IMR-90 (cell line): ENCODE results near the gene ZBTB45. TPM values are rescaled to one million over a fixed set of nuclear protein-coding genes. Genes with fewer than 3 reads are reported as not detected.

Experiments
- ATAC-seq: fragments of 200-7000 bp; cut with Tn5 transposase; 2 replicates; pipeline ENCODE4 v1.9.1; 2020; ENCODE audit warnings: low read depth, mild to moderate bottlenecking, moderate library complexity
- BruUV-seq: library from RNA; stranded (reverse); fragments of 400-500 nt; replicated peaks from 2 replicates; lab custom pipeline; 2021; lab: Mats Ljungman, UMichigan
- CTCF ChIA-PET: fragments of 300-600 bp; formaldehyde crosslinking; extraction: SDS; loops from one replicate; lab custom pipeline; 2021; ENCODE audit warnings: antibody characterized with exemption; lab: Yijun Ruan, JAX
- POLR2A ChIA-PET: fragments of 300-600 bp; sonication (Branson Sonifier 250); formaldehyde crosslinking; loops from one replicate; lab custom pipeline; 2022; ENCODE audit warnings: antibody characterized with exemption; ENCODE audit not compliant: unreplicated experiment; lab: Charles Lee
- DNase-seq: peaks from one replicate; pipeline ENCODE4 v3.0.0; 2013
- H2AFZ ChIP-seq: replicated peaks from 2 replicates; pipeline ENCODE3; 2013; ENCODE audit warnings: low read length, mild to moderate bottlenecking; ENCODE audit not compliant: poor library complexity
- H2AK5ac ChIP-seq: 2 replicates; pipeline ENCODE4 v1.6.1; 2013; ENCODE audit warnings: low read depth, low read length, inconsistent platforms
- H2AK9ac ChIP-seq: replicated peaks from 2 replicates; pipeline ENCODE3; 2013; ENCODE audit warnings: mild to moderate bottlenecking, low read depth, low read length, moderate library complexity; ENCODE audit not compliant: poor library complexity
- H2BK120ac ChIP-seq: 2 replicates; pipeline ENCODE4 v1.6.1; 2013; ENCODE audit warnings: low read depth, low read length, inconsistent platforms
- H2BK15ac ChIP-seq: 3 replicates; pipeline ENCODE4 v1.6.1; 2013; ENCODE audit warnings: low read depth, low read length, inconsistent platforms
- H2BK20ac ChIP-seq: 2 replicates; pipeline ENCODE4 v1.6.1; 2013; ENCODE audit warnings: low read depth, mild to moderate bottlenecking, inconsistent platforms, low read length, moderate library complexity
- H2BK5ac ChIP-seq: 2 replicates; pipeline ENCODE4 v1.6.1; 2013; ENCODE audit warnings: mild to moderate bottlenecking, low read depth, low read length, inconsistent platforms; ENCODE audit not compliant: poor library complexity, severe bottlenecking
- H3K14ac ChIP-seq: replicated peaks from 2 replicates; pipeline ENCODE4 v1.6.1; 2013; ENCODE audit warnings: low read depth, low read length, inconsistent platforms
- H3K18ac ChIP-seq: 2 replicates; pipeline ENCODE4 v1.6.1; 2013; ENCODE audit warnings: low read depth, low read length, control low read depth
- H3K23ac ChIP-seq: 2 replicates; pipeline ENCODE4 v1.6.1; 2013; ENCODE audit warnings: low read depth, low read length, inconsistent platforms
- H3K27ac ChIP-seq: 2 replicates; pipeline ENCODE4 v1.5.1; 2013; ENCODE audit warnings: mild to moderate bottlenecking, control low read depth, low read length; ENCODE audit not compliant: insufficient read depth
- H3K27me3 ChIP-seq: 2 replicates; pipeline ENCODE4 v1.6.1; 2013; ENCODE audit warnings: low read length; ENCODE audit not compliant: control insufficient read depth, insufficient read depth
- H3K36me3 ChIP-seq: 2 replicates; pipeline ENCODE4 v1.6.1; 2013; ENCODE audit warnings: low read length, mixed read lengths; ENCODE audit not compliant: control insufficient read depth, insufficient read depth
- H3K4ac ChIP-seq: 2 replicates; pipeline ENCODE4 v1.6.1; 2013; ENCODE audit warnings: low read depth, low read length, inconsistent platforms
- H3K4me1 ChIP-seq: 2 replicates; pipeline ENCODE4 v1.6.1; 2013; ENCODE audit warnings: low read length, mixed read lengths; ENCODE audit not compliant: control insufficient read depth, insufficient read depth
- H3K4me2 ChIP-seq: 2 replicates; pipeline ENCODE4 v1.6.1; 2013; ENCODE audit warnings: low read depth, mild to moderate bottlenecking, control low read depth, low read length, moderate library complexity
- H3K4me3 ChIP-seq: 2 replicates; pipeline ENCODE4 v1.5.1; 2013; ENCODE audit warnings: low read depth, mild to moderate bottlenecking, control low read depth, low read length, moderate library complexity; ENCODE audit not compliant: insufficient read depth
- H3K56ac ChIP-seq: 2 replicates; pipeline ENCODE4 v1.6.1; 2013; ENCODE audit warnings: low read length, inconsistent platforms; ENCODE audit not compliant: insufficient read depth; ENCODE audit errors: extremely low read depth
- H3K79me1 ChIP-seq, 2 experiments: 2 replicates each; pipeline ENCODE4 v1.6.1; 2013; ENCODE audit warnings: low read length in 2 of 2, inconsistent platforms in 1 of 2, low read depth in 1 of 2
- H3K9ac ChIP-seq: 2 replicates; pipeline ENCODE4 v1.6.1; 2013; ENCODE audit warnings: low read depth, low read length, control low read depth
- H3K9me1 ChIP-seq: 2 replicates; pipeline ENCODE4 v1.6.1; 2013; ENCODE audit warnings: low read length, inconsistent platforms; ENCODE audit not compliant: insufficient read depth
- H3K9me3 ChIP-seq: 2 replicates; pipeline ENCODE4 v1.6.1; 2013; ENCODE audit warnings: low read length; ENCODE audit not compliant: control insufficient read depth, insufficient read depth
- H4K20me1 ChIP-seq: 2 replicates; pipeline ENCODE4 v1.6.1; 2013; ENCODE audit warnings: low read length, inconsistent platforms; ENCODE audit not compliant: insufficient read depth
- H4K5ac ChIP-seq: 2 replicates; pipeline ENCODE4 v1.6.1; 2013; ENCODE audit warnings: mild to moderate bottlenecking, low read depth, low read length, control low read depth
- H4K8ac ChIP-seq, 2 experiments: 2 replicates each; pipeline ENCODE4 v1.6.1; 2013; ENCODE audit warnings: low read depth in 2 of 2, low read length in 2 of 2, control low read depth in 1 of 2, inconsistent platforms in 1 of 2
- H4K91ac ChIP-seq: 2 replicates; pipeline ENCODE4 v1.6.1; 2013; ENCODE audit warnings: low read depth, low read length, inconsistent platforms; ENCODE audit not compliant: insufficient read depth
- BHLHE40 ChIP-seq: fragments of 150-350 bp; IDR thresholded peaks from 2 replicates; pipeline ENCODE4 v1.6.1; 2016; ENCODE audit warnings: mild to moderate bottlenecking, low read depth, low read length
- CEBPB ChIP-seq: IDR thresholded peaks from 2 replicates; pipeline ENCODE4 v1.6.1; 2012; ENCODE audit warnings: low read depth, low read length, improper control_type of control experiment
- CHD1 ChIP-seq: IDR thresholded peaks from 2 replicates; pipeline ENCODE4 v1.6.1; 2012; ENCODE audit warnings: low read depth, low read length, improper control_type of control experiment
- CTCF ChIP-seq: conservative IDR thresholded peaks from 2 replicates; pipeline ENCODE4 v1.5.1; 2012; ENCODE audit warnings: mild to moderate bottlenecking, low read depth, low read length, improper control_type of control experiment
- FOS ChIP-seq: fragments of 150-350 bp; IDR thresholded peaks from 2 replicates; pipeline ENCODE4 v1.6.1; 2016; ENCODE audit warnings: low read depth, low read length
- MAFK ChIP-seq: IDR thresholded peaks from 2 replicates; pipeline ENCODE4 v1.6.1; 2012; ENCODE audit warnings: low read depth, low read length, improper control_type of control experiment
- MAZ ChIP-seq: IDR thresholded peaks from 2 replicates; pipeline ENCODE4 v1.6.1; 2012; ENCODE audit warnings: low read depth, mild to moderate bottlenecking, low read length, improper control_type of control experiment, moderate library complexity, borderline replicate concordance
- MXI1 ChIP-seq: IDR thresholded peaks from 2 replicates; pipeline ENCODE4 v1.6.1; 2012; ENCODE audit warnings: low read depth, mild to moderate bottlenecking, low read length, moderate library complexity, borderline replicate concordance
- NFE2L2 ChIP-seq: fragments of 150-350 bp; IDR thresholded peaks from 2 replicates; pipeline ENCODE4 v1.6.1; 2016; ENCODE audit warnings: low read depth, mild to moderate bottlenecking, low read length
- POLR2A ChIP-seq: IDR thresholded peaks from 2 replicates; pipeline ENCODE4 v1.6.1; 2012; ENCODE audit warnings: mild to moderate bottlenecking, low read depth, low read length
- RAD21 ChIP-seq: IDR thresholded peaks from 2 replicates; pipeline ENCODE4 v1.6.1; 2012; ENCODE audit warnings: low read length, improper control_type of control experiment
- RCOR1 ChIP-seq: IDR thresholded peaks from 2 replicates; pipeline ENCODE4 v1.6.1; 2012; ENCODE audit warnings: mild to moderate bottlenecking, low read length, improper control_type of control experiment; ENCODE audit not compliant: insufficient replicate concordance
- RFX5 ChIP-seq: IDR thresholded peaks from 2 replicates; pipeline ENCODE4 v1.8.0; 2012; ENCODE audit warnings: low read depth, mild to moderate bottlenecking, low read length, moderate library complexity
- SMC3 ChIP-seq: fragments of 150-350 bp; IDR thresholded peaks from 2 replicates; pipeline ENCODE4 v1.6.1; 2016; ENCODE audit warnings: low read depth, mild to moderate bottlenecking, antibody characterized with exemption, low read length, moderate library complexity
- WGBS, 2 experiments: methylation state at CpG; one replicate each; pipeline versions ENCODE4 v1.1.5 to v1.1.7; 2013; ENCODE audit warnings: missing lambda C conversion rate in 2 of 2; ENCODE audit not compliant: insufficient read length in 1 of 2; ENCODE audit errors: extremely low coverage in 2 of 2; 5-methylcytosine and 5-hydroxymethylcytosine counted together
- dilution Hi-C: fragments of 300-500 bp; cut with HindIII; formaldehyde crosslinking; loops from one replicate; pipeline ENCODE4 v1.14.3; 2018; ENCODE audit warnings: low sequenced_read_pairs; ENCODE audit not compliant: unreplicated experiment
- in situ Hi-C: fragments of 300-500 bp; cut with MboI; formaldehyde crosslinking; loops from 3 replicates; pipeline ENCODE4 v1.14.3; 2019; ENCODE audit warnings: low sequenced_read_pairs, inconsistent platforms, mixed read lengths
- intact Hi-C: fragments of 100-400 bp; cut with micrococcal nuclease; formaldehyde crosslinking; loops from 2 replicates; pipeline ENCODE4 v1.10.0; 2022
- polyA plus RNA-seq, 3 experiments: library from polyadenylated mRNA; depleted of rRNA; stranded (reverse); fragments of >200 nt; gene quantifications; 2 replicates each; pipeline ENCODE4 v1.2.3, GENCODE V29; 2012; ENCODE audit warnings: low replicate concordance in 1 of 3
- total RNA-seq: library from RNA; depleted of rRNA; stranded (reverse); fragments of >200 nt; gene quantifications from 2 replicates; pipeline ENCODE4 v1.2.3, GENCODE V29; 2012
- TF ChIP-seq, protein P1 (sequence below): fragments of 150-350 bp; IDR thresholded peaks from 2 replicates; pipeline ENCODE4 v1.6.1; 2017; ENCODE audit warnings: mild to moderate bottlenecking, antibody characterized with exemption, low read length, low read depth
- TF ChIP-seq, protein P2 (sequence below): fragments of 150-350 bp; IDR thresholded peaks from 2 replicates; pipeline ENCODE4 v1.6.1; 2016; ENCODE audit warnings: low read depth, mild to moderate bottlenecking, low read length, moderate library complexity, borderline replicate concordance

ZBTB45 gene
- total and polyA plus RNA-seq, 2 of the 4 experiments (the other 2 are of a cell fraction), result 1.4 to 9.7 TPM

GRCh38 chr19:58552655-58553054, 33.0 kb upstream of the ZBTB45 start:
- H4K20me1 ChIP-seq, result peaks cover 46% of the 10 kb centered on the region
- H3K27me3 ChIP-seq, result no peaks in the 10 kb centered on the region
- H3K79me1 ChIP-seq, result peaks cover 23 to 76% of the 10 kb centered on the region in 2 experiments
- no peak overlapping the region for H2BK120ac ChIP-seq
- H2BK20ac ChIP-seq, result no peak overlapping the region
- no peak overlapping the region for H2AK9ac ChIP-seq
- no peak overlapping the region for H3K14ac ChIP-seq
- H3K9me1 ChIP-seq, result peaks cover 16% of the 10 kb centered on the region
- H3K27ac ChIP-seq, result no peak overlapping the region
- no peak overlapping the region for H2AFZ ChIP-seq
- H4K8ac ChIP-seq, result no peak overlapping the region
- intact Hi-C loops (no loop called here), in situ Hi-C loops (no loop called here), dilution Hi-C loops (no loop called here)
- no peak overlapping the region; the same call in 1 of the 2 replicates for H2AK5ac ChIP-seq
- H2BK5ac ChIP-seq, result no peak overlapping the region
- no peak for ATAC-seq
- ChIA-PET POLR2A (no interaction called here), CTCF (no interaction called here)
- no peak overlapping the region for H3K56ac ChIP-seq
- H3K9ac ChIP-seq, result no peak overlapping the region
- H3K18ac ChIP-seq, result no peak overlapping the region
- no peak overlapping the region for H3K23ac ChIP-seq
- H3K4me2 ChIP-seq, result no peak overlapping the region
- H3K4me3 ChIP-seq, result no peak overlapping the region
- no peaks in the 10 kb centered on the region for H3K9me3 ChIP-seq
- no peak for DNase-seq
- H4K5ac ChIP-seq, result no peak overlapping the region
- H2BK15ac ChIP-seq, result no peak overlapping the region
- H3K4ac ChIP-seq, result no peak overlapping the region
- no TSS peak for BruUV-seq
- peaks cover 62% of the 10 kb centered on the region for H3K36me3 ChIP-seq
- 100% methylated on average over 1 of the region's 2 CpGs; no CpG with 5 or more reads in 1 of the 2 experiments for WGBS, 2 experiments
- TF ChIP-seq MAZ (no peak), NFE2L2 (no peak), CHD1 (no peak), POLR2A (no peak), CTCF (no peak), FOS (no peak), RFX5 (no peak), RAD21 (no peak), MXI1 (no peak), BHLHE40 (no peak), MAFK (no peak), CEBPB (no peak), SMC3 (no peak), RCOR1 (no peak)
- TF ChIP-seq, protein P1, sequence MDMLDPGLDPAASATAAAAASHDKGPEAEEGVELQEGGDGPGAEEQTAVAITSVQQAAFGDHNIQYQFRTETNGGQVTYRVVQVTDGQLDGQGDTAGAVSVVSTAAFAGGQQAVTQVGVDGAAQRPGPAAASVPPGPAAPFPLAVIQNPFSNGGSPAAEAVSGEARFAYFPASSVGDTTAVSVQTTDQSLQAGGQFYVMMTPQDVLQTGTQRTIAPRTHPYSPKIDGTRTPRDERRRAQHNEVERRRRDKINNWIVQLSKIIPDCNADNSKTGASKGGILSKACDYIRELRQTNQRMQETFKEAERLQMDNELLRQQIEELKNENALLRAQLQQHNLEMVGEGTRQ, result no peak
- TF ChIP-seq, protein P2, sequence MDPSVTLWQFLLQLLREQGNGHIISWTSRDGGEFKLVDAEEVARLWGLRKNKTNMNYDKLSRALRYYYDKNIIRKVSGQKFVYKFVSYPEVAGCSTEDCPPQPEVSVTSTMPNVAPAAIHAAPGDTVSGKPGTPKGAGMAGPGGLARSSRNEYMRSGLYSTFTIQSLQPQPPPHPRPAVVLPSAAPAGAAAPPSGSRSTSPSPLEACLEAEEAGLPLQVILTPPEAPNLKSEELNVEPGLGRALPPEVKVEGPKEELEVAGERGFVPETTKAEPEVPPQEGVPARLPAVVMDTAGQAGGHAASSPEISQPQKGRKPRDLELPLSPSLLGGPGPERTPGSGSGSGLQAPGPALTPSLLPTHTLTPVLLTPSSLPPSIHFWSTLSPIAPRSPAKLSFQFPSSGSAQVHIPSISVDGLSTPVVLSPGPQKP, result no peak
- H4K91ac ChIP-seq, result no peak overlapping the region
- peaks cover 17% of the 10 kb centered on the region for H3K4me1 ChIP-seq
